K562 (cell line): ENCODE results near the gene SYMPK. TPM values are rescaled to one million over a fixed set of nuclear protein-coding genes. Genes with fewer than 3 reads are reported as not detected.
A peak's percentile ranks its signal among the peaks of the same experiment; 100 is the strongest.

Experiments used
- BCOR ChIP-seq: fragments of 450-650 bp; IDR thresholded peaks from 2 replicates; pipeline ENCODE4 v1.6.1; 2016
- CBX3 ChIP-seq, 2 experiments: IDR thresholded peaks; 1 replicate in 1 of 2; 2 replicates in 1 of 2; pipeline ENCODE4 v1.6.1; 2012; ENCODE audit warnings: inconsistent platforms in 2 of 2, low read length in 2 of 2, borderline replicate concordance in 1 of 2, control low read depth in 1 of 2
- CEBPG ChIP-seq, 3 experiments: fragments of 200-800 bp in 1 of 3; sonication (Bioruptor generic) in 1 of 3; sonication (generic) in 1 of 3; formaldehyde crosslinking in 1 of 3; IDR thresholded peaks in 2 of 3; conservative IDR thresholded peaks in 1 of 3; 2 replicates each; pipeline versions ENCODE4 v1.6.1 to v1.8.0; 2016 to 2022; ENCODE audit warnings: missing compliant biosample characterization in 2 of 3, missing genetic modification characterization in 2 of 3, mild to moderate bottlenecking in 1 of 3, missing genetic modification reagents in 1 of 3
- CHCHD3 ChIP-seq: fragments of 250-450 bp; sonication (Bioruptor Pico); IDR thresholded peaks from 2 replicates; pipeline ENCODE4 v2.1.2; 2022; ENCODE audit warnings: mild to moderate bottlenecking
- EWSR1 ChIP-seq: fragments of 450-650 bp; IDR thresholded peaks from 2 replicates; pipeline ENCODE4 v1.6.1; 2018; ENCODE audit warnings: borderline replicate concordance, mild to moderate bottlenecking, low read depth, moderate library complexity; ENCODE audit not compliant: partially characterized antibody
- HDAC3 ChIP-seq: fragments of 450-650 bp; IDR thresholded peaks from 2 replicates; pipeline ENCODE4 v1.6.1; 2018; ENCODE audit warnings: borderline replicate concordance, mild to moderate bottlenecking, moderate library complexity; ENCODE audit not compliant: partially characterized antibody
- ILF3 ChIP-seq: fragments of 450-650 bp; IDR thresholded peaks from 2 replicates; pipeline ENCODE4 v1.6.1; 2018; ENCODE audit warnings: antibody characterized with exemption, mild to moderate bottlenecking, moderate library complexity, borderline replicate concordance
- KAT7 ChIP-seq: sonication (generic); formaldehyde crosslinking; IDR thresholded peaks from 2 replicates; pipeline ENCODE4 v1.8.0; 2022; ENCODE audit warnings: missing genetic modification reagents, mild to moderate bottlenecking, borderline replicate concordance
- NFE2 ChIP-seq: IDR thresholded peaks from 2 replicates; pipeline ENCODE4 v1.6.1; 2014; ENCODE audit warnings: antibody characterized with exemption, low read depth
- SAFB ChIP-seq: fragments of 200-400 bp; formaldehyde crosslinking; IDR thresholded peaks from 2 replicates; pipeline ENCODE4 v1.6.1; 2017; ENCODE audit warnings: low read depth, low read length, borderline replicate concordance
- SRSF1 ChIP-seq: fragments of 200-400 bp; formaldehyde crosslinking; IDR thresholded peaks from 2 replicates; pipeline ENCODE4 v1.6.1; 2017; ENCODE audit warnings: mild to moderate bottlenecking, low read depth, low read length, moderate library complexity
- TBP ChIP-seq: optimal IDR thresholded peaks from 2 replicates; pipeline ENCODE3; 2011; ENCODE audit warnings: low read depth, low read length, improper control_type of control experiment
- TFAM ChIP-seq: fragments of 250-450 bp; sonication (Bioruptor Pico); conservative IDR thresholded peaks from 2 replicates; pipeline ENCODE4 v1.5.0; 2021; ENCODE audit warnings: mild to moderate bottlenecking, moderate library complexity
- ZNF212 ChIP-seq: fragments of 450-650 bp; formaldehyde crosslinking; IDR thresholded peaks from 2 replicates; pipeline ENCODE4 v1.4.0; 2020; ENCODE audit warnings: mild to moderate bottlenecking
- ZNF507 ChIP-seq: conservative IDR thresholded peaks from 2 replicates; pipeline ENCODE4 v1.6.1; 2017; ENCODE audit warnings: missing genetic modification characterization, missing compliant biosample characterization
- ZNF778 ChIP-seq: fragments of 450-650 bp; formaldehyde crosslinking; IDR thresholded peaks from 2 replicates; pipeline ENCODE4 v1.4.0; 2020; ENCODE audit warnings: mild to moderate bottlenecking, moderate library complexity
- polyA plus RNA-seq, 8 experiments: library from polyadenylated mRNA; depleted of rRNA in 4 of 8; stranded (reverse) in 5 of 8; unstranded in 3 of 8; fragments of >200 nt; fragmentation: Nextera tagmentation in 2 of 8; fragmentation: Illumina TruSeq in 1 of 8; extraction: Ambion mirVana in 2 of 8; extraction: Trizol in 1 of 8; gene quantifications; 2 replicates each; pipeline versions ENCODE4 v1.2.1 to v1.2.3, GENCODE V29; 2011 to 2014; ENCODE audit warnings: inconsistent platforms in 1 of 8, missing spikeins in 1 of 8
- total RNA-seq, 7 experiments: library from RNA; depleted of rRNA in 6 of 7; stranded (reverse); fragments of >200 nt in 6 of 7; fragmentation: Illumina TruSeq in 2 of 7; extraction: Trizol in 2 of 7; gene quantifications; 2 replicates each; pipeline versions ENCODE4 v1.2.1 to v1.2.3, GENCODE V29; 2011 to 2021; ENCODE audit warnings: low replicate concordance in 1 of 7
- TF ChIP-seq, protein P1 (sequence below), 2 experiments: fragments of 450-650 bp; IDR thresholded peaks; 2 replicates each; pipeline ENCODE4 v1.6.1; 2016; ENCODE audit warnings: mild to moderate bottlenecking in 2 of 2, borderline replicate concordance in 1 of 2, low read depth in 1 of 2, moderate library complexity in 1 of 2
- TF ChIP-seq, protein P2 (sequence below): fragments of 450-650 bp; formaldehyde crosslinking; conservative IDR thresholded peaks from 2 replicates; pipeline ENCODE4 v1.4.0; 2022; ENCODE audit warnings: mild to moderate bottlenecking, missing genetic modification characterization

The SYMPK gene
- total and polyA plus RNA-seq, 9 of the 15 experiments (the other 6 are each of a cell fraction or from before 2014, with no cell fraction given), result 0.73 to 95.5 (median 58.4) TPM

DNA sequence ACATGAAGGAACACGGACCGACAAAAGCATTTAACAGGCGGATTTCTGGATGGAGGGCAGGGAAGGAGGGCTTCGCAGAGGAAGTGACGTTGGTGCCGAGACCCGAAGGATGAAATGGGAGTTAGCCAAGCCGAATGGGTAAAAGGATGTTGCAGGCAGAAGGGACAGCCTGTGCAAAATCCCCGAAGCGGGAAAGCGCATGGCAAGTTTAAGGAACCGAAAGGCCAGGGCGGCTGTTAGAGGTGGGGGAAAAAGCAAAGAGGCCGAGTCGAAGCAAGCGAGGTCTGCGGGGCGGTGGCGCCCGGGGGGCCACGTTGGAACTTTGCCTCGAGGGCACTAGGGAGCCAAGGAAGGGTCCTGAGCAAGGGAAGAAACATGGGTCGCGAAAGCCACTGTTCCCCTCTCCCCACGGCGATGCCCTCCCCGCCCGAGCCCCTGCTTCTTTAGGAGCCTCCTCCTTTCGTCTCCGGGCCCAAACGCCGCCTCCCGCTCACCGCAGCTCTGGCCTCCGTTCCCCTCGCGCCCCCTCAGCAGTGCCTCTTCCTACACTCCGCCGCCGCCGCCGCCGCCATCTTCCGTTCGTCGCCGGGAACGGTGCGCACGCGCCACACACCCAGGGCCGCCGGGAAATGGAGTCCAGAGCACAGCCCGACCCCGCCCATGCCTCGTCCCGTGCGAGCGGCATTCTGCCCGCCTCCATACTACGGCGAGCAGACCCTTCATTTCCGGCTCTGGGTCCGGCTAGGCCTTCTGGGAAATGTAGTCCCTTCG, at the start of gene SYMPK (continued):
- TF ChIP-seq, protein P1, sequence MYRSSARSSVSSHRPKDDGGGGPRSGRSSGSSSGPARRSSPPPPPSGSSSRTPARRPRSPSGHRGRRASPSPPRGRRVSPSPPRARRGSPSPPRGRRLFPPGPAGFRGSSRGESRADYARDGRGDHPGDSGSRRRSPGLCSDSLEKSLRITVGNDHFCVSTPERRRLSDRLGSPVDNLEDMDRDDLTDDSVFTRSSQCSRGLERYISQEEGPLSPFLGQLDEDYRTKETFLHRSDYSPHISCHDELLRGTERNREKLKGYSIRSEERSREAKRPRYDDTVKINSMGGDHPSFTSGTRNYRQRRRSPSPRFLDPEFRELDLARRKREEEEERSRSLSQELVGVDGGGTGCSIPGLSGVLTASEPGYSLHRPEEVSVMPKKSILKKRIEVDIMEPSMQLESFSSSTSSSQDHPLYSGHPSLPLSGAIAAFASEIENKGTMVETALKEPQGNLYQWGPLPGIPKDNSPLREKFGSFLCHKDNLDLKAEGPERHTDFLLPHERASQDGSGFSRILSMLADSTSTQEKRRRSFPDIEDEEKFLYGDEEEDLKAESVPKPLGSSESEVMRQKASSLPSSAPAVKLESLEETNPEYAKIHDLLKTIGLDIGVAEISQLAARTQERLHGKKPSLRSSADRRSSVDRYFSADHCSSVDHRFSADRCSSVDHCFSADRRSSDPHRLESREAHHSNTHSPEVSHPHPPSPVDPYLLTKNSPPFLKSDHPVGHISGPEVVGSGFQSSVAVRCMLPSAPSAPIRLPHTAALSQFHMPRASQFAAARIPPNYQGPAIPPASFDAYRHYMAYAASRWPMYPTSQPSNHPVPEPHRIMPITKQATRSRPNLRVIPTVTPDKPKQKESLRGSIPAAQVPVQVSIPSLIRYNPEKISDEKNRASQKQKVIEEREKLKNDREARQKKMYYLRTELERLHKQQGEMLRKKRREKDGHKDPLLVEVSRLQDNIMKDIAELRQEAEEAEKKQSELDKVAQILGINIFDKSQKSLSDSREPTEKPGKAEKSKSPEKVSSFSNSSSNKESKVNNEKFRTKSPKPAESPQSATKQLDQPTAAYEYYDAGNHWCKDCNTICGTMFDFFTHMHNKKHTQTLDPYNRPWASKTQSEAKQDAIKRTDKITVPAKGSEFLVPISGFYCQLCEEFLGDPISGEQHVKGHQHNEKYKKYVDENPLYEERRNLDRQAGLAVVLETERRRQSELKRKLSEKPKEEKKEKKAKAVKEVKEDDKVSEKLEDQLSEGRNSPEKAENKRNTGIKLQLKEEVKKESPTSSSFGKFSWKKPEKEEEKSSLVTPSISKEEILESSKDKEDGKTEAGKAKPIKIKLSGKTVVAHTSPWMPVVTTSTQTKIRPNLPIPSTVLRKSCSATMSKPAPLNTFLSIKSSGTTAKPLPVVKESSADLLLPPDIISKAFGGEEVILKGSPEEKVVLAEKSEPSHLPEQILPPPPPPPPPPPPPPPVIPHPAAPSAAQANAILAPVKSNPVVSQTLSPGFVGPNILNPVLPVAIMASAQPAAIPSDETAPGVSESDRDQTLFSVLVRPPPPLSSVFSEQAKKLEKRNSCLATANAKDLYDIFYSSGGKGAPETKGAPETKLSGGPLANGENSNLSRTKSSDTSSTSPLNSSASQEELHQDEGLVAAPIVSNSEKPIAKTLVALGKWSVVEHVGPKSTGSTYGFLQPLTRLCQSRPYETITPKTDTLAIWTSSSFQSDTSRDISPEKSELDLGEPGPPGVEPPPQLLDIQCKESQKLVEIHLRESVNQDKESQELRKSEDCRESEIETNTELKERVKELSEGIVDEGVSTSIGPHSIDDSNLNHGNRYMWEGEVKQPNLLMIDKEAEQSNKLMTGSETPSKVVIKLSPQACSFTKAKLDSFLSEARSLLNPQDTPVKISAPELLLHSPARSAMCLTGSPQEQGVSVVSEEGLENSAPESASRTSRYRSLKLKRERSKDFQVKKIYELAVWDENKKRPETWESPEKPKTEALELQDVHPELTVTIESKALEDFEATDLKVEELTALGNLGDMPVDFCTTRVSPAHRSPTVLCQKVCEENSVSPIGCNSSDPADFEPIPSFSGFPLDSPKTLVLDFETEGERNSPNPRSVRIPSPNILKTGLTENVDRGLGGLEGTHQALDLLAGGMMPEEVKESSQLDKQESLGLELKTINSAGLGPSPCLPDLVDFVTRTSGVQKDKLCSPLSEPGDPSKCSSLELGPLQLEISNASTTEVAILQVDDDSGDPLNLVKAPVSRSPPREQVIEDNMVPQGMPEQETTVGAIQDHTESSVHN (IDR thresholded peaks at IDR 0.05; ENCODE audit: borderline replicate concordance in 1 of 2, low read depth in 1 of 2), result no peak
- no peak for TF ChIP-seq EWSR1
- no peak for TF ChIP-seq KAT7
- no peak for TF ChIP-seq NFE2
- TF ChIP-seq CHCHD3 (CRISPR knock-in tag), result no peak
- no peak; a peak in 1 of 3 replicates for TF ChIP-seq CBX3 (IDR thresholded peaks at IDR 0.05; ENCODE audit: borderline replicate concordance in 1 of 2, low read length in 2 of 2)
- TF ChIP-seq SAFB, result no peak
- TF ChIP-seq ILF3, result no peak
- peak; percentile 73 for TF ChIP-seq TBP
- no peak for TF ChIP-seq SRSF1
- peak; percentile 55 for TF ChIP-seq BCOR
- TF ChIP-seq ZNF507, result no peak
- no peak for TF ChIP-seq ZNF778 (CRISPR knock-in tag)
- TF ChIP-seq, protein P2, sequence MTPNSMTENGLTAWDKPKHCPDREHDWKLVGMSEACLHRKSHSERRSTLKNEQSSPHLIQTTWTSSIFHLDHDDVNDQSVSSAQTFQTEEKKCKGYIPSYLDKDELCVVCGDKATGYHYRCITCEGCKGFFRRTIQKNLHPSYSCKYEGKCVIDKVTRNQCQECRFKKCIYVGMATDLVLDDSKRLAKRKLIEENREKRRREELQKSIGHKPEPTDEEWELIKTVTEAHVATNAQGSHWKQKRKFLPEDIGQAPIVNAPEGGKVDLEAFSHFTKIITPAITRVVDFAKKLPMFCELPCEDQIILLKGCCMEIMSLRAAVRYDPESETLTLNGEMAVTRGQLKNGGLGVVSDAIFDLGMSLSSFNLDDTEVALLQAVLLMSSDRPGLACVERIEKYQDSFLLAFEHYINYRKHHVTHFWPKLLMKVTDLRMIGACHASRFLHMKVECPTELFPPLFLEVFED (CRISPR knock-in tag), result no peak
- no peak for TF ChIP-seq ZNF212 (CRISPR knock-in tag)
- no peak for TF ChIP-seq HDAC3
- no peak for TF ChIP-seq TFAM (CRISPR knock-in tag)
- TF ChIP-seq CEBPG (CRISPR knock-in tag; IDR thresholded peaks at IDR 0.05), result no peak
- TF ChIP-seq CEBPG (tag; conservative IDR thresholded peaks at IDR 0.05 in 1 of 2, IDR thresholded peaks at IDR 0.05 in 1 of 2), result no peak
